BJ (cell line): ENCODE data around the gene COX14. TPM values are rescaled to one million over a fixed set of nuclear protein-coding genes. Genes with fewer than 3 reads are reported as not detected.

Experiments
- CTCF ChIA-PET: fragments of 350-600 bp; formaldehyde crosslinking; extraction: SDS; loops from one replicate; lab custom pipeline; 2021; ENCODE audit warnings: antibody characterized with exemption, inconsistent platforms; lab: Yijun Ruan, JAX
- POLR2A ChIA-PET: fragments of 300-600 bp; sonication (Branson Sonifier 250); formaldehyde crosslinking; extraction: SDS; loops from one replicate; lab custom pipeline; 2021; ENCODE audit warnings: antibody characterized with exemption; lab: Charles Lee
- DNase-seq: peaks from one replicate; pipeline ENCODE4 v3.0.0-alpha.2; 2011; ENCODE audit warnings: low read depth
- H3K27me3 ChIP-seq: 2 replicates; pipeline ENCODE4 v1.6.0; 2011; ENCODE audit warnings: low read length; ENCODE audit not compliant: control insufficient read depth, insufficient read depth
- H3K36me3 ChIP-seq: 2 replicates; pipeline ENCODE4 v1.5.1; 2011; ENCODE audit warnings: low read length; ENCODE audit not compliant: control insufficient read depth, insufficient read depth
- H3K4me3 ChIP-seq: 2 replicates; pipeline ENCODE4 v1.5.1; 2011; ENCODE audit warnings: low read depth, mild to moderate bottlenecking, control low read depth, low read length
- polyA plus RNA-seq: library from polyadenylated mRNA; depleted of rRNA; stranded (reverse); fragments of >200 nt; gene quantifications from 2 replicates; pipeline ENCODE4 v1.2.3, GENCODE V29; 2011
- TF ChIP-seq, protein P1 (sequence below): IDR thresholded peaks from 2 replicates; pipeline ENCODE4 v1.5.1; 2011; ENCODE audit warnings: low read depth, mild to moderate bottlenecking, control low read depth, inconsistent platforms, low read length, moderate library complexity; ENCODE audit not compliant: insufficient read depth

Gene COX14
- polyA plus RNA-seq, 1 experiment = 85.7 TPM

DNA sequence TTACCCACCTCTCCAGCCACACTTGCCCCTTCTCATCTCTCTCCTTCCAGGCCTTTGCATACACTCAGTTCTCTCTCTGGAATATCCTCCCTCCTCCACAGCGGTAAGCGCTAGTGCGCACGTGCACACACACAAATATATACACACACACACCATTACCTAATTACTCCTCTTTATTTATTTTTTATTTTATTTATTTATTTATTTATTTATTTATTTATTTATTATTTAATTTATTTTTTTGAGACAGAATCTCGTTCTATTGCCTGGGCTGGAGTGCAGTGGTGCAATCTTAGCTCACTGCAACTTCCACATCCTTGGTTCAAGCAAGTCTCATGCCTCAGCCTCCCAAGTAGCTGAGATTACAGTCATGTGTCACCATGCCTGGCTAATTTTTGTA is 43.0 kb upstream of the COX14 start:
- H3K4me3 ChIP-seq = no peak overlapping the region
- ChIA-PET POLR2A (no interaction called here), CTCF (interaction anchor here (1.9 to 19.9 kb wide), 6 partner anchors 10 to 102 kb away, joined by 6 to 578 read pairs (median 32); partner anchors contain the start of genes AQP5, AQP6, ASIC1 and SMARCD1)
- H3K36me3 ChIP-seq = no peaks in the 10 kb centered on the region
- TF ChIP-seq, protein P1, sequence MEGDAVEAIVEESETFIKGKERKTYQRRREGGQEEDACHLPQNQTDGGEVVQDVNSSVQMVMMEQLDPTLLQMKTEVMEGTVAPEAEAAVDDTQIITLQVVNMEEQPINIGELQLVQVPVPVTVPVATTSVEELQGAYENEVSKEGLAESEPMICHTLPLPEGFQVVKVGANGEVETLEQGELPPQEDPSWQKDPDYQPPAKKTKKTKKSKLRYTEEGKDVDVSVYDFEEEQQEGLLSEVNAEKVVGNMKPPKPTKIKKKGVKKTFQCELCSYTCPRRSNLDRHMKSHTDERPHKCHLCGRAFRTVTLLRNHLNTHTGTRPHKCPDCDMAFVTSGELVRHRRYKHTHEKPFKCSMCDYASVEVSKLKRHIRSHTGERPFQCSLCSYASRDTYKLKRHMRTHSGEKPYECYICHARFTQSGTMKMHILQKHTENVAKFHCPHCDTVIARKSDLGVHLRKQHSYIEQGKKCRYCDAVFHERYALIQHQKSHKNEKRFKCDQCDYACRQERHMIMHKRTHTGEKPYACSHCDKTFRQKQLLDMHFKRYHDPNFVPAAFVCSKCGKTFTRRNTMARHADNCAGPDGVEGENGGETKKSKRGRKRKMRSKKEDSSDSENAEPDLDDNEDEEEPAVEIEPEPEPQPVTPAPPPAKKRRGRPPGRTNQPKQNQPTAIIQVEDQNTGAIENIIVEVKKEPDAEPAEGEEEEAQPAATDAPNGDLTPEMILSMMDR = no peak
- DNase-seq = no peak
- H3K27me3 ChIP-seq = no peaks in the 10 kb centered on the region

DNA sequence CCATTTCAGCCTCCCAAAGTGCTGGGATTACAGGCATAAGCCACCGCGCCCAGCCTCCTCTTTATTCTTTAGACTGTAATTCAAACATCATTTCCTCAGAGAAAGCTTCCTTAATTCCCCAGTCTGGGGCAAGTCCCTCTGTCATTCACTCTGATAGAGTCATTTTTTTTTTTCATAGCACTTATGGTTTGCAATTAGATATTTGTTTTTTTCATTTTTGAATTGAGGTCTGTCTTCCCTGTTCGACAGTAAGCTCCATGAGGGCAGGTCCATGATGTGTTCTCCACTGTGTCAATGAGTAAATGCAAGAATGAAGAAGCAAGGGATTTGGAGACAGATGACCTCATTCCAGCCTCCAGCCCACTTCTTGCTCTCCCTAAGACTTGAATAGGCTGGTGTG is 42.5 kb upstream of the COX14 start:
- Histone ChIP-seq H3K27me3 (no peaks in the 10 kb centered on the region), H3K4me3 (no peak overlapping the region), H3K36me3 (no peaks in the 10 kb centered on the region)
- ChIA-PET POLR2A (no interaction called here), CTCF (interaction anchor here (1.2 to 19.9 kb wide), 10 partner anchors 11 to 123 kb away, joined by 3 to 578 read pairs (median 21); partner anchors contain the start of genes AQP5, AQP6, ASIC1 and SMARCD1)
- TF ChIP-seq, protein P1 = no peak
- DNase-seq = no peak

GRCh38 chr12:50070314-50071060 is 41.5 kb upstream of the COX14 start:
- Histone ChIP-seq H3K27me3 (no peaks in the 10 kb centered on the region), H3K36me3 (no peaks in the 10 kb centered on the region), H3K4me3 (no peak overlapping the region)
- no peak for DNase-seq
- CTCF ChIA-PET = interaction anchor here (0.5 to 19.9 kb wide), 35 partner anchors 8 to 1754 kb away, joined by 3 to 578 read pairs (median 4); partner anchors contain the start of genes AQP5, AQP6, CERS5 and COX14
- POLR2A ChIA-PET = no interaction called here
- TF ChIP-seq, protein P1 = peak; percentile 97

GRCh38 chr12:50072198-50072907 is 39.7 kb upstream of the COX14 start:
- TF ChIP-seq, protein P1 = no peak
- Histone ChIP-seq H3K27me3 (no peaks in the 10 kb centered on the region), H3K36me3 (no peaks in the 10 kb centered on the region), H3K4me3 (no peak overlapping the region)
- ChIA-PET CTCF (interaction anchor here (1.4 to 19.9 kb wide), 3 partner anchors 17 to 127 kb away, joined by 4 to 578 read pairs (median 21); partner anchors contain the start of genes AQP5 and AQP6), POLR2A (no interaction called here)
- no peak for DNase-seq

DNA sequence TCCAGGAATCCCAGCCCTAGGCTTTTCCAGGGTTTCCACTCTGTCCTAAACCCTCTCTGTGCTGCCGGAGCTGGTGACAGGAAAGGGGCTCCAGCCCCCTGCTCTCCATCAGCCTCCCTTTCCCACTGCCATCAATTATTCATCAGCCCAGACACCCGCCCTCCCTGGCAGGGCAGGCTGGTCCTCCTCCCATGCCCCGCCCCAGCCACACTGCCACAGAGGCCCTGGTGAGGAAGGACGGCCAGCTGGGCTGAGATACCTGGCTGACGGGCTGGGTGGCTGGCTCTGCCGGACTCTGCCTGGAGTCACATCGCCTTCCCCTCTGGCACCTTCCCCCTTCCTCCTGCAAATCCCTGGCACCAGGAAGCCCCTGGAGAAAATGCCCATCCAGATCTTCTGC is 38.8 kb upstream of the COX14 start:
- Histone ChIP-seq H3K27me3 (no peaks in the 10 kb centered on the region), H3K36me3 (no peaks in the 10 kb centered on the region), H3K4me3 (no peak overlapping the region)
- ChIA-PET CTCF (interaction anchor here (0.7 to 19.9 kb wide), 5 partner anchors 9 to 128 kb away, joined by 3 to 578 read pairs (median 10); partner anchors contain the start of genes AQP5, AQP6 and COX14), POLR2A (no interaction called here)
- TF ChIP-seq, protein P1 = no peak
- DNase-seq = no peak
